Measurements from ENCODE around the gene ALG1L2. TPM values are rescaled to one million over a fixed set of nuclear protein-coding genes. Genes with fewer than 3 reads are reported as not detected.
"Not testable (repeated sequence)": the region's sequence is repeated elsewhere in the genome, so short reads cannot be mapped to it uniquely, and the experiment has no call there.

Gene ALG1L2
- total RNA-seq, 1 donor from 2014 or later: 1.9 TPM

DNA sequence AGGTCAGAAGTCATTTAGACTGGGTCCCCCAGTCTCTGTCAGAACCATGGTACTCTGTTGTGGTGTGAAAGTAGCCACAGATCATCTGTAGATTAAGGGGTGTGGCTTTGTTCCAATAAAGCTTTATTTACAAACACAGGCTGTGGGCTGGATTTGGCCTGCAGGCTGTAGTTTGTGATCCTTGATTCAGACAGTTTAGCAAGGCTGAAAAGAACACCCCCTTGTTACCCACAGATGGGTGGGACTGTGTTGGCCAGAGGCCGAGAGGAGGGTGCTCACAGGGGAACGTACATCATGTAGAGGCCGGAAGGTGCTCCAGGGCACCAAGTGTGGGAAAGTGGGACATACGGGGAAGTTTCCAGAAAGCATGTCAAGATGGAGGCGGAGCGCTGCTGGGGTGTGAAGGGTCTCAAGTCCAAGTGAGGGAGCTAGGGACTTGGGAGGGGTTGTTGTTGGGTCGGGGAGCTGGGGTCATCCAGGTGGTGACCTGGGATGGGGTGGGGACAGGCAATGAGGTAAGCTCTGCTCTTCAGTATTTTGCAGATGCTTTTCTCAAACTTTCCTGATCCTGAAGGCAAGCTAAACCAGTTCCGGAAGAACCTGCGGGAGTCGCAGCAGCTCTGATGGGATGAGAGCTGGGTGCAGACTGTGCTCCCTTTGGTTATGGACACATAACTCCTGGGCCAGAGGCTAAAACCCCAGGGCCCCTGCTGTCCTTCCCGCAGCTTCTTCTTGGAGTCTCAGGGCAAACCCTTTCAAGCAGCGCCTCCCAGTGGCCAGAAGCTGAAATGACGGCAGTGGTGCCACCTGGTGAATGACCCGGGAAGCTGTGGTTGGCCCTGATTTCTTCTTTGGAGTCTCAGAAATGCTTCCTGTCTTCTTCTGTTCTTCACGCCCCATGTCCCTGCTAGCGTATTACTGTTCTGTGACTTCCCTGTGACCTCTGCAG is 16.3 kb downstream of the ALG1L2 start:
- H3K4me1 Mint-ChIP-seq (ENCODE audit: low read depth, unreplicated experiment); H3K4me3 Mint-ChIP-seq (ENCODE audit: unreplicated experiment); H3K9me3 Mint-ChIP-seq (ENCODE audit: unreplicated experiment); H3K27me3 Mint-ChIP-seq (ENCODE audit: unreplicated experiment); H3K36me3 Mint-ChIP-seq (ENCODE audit: unreplicated experiment): not testable (repeated sequence)
- peak overlapping the region; percentile 59 for H3K27ac Mint-ChIP-seq (ENCODE audit: unreplicated experiment)
- DNase-seq: peak; percentile 58
- TF ChIP-seq, protein P1, sequence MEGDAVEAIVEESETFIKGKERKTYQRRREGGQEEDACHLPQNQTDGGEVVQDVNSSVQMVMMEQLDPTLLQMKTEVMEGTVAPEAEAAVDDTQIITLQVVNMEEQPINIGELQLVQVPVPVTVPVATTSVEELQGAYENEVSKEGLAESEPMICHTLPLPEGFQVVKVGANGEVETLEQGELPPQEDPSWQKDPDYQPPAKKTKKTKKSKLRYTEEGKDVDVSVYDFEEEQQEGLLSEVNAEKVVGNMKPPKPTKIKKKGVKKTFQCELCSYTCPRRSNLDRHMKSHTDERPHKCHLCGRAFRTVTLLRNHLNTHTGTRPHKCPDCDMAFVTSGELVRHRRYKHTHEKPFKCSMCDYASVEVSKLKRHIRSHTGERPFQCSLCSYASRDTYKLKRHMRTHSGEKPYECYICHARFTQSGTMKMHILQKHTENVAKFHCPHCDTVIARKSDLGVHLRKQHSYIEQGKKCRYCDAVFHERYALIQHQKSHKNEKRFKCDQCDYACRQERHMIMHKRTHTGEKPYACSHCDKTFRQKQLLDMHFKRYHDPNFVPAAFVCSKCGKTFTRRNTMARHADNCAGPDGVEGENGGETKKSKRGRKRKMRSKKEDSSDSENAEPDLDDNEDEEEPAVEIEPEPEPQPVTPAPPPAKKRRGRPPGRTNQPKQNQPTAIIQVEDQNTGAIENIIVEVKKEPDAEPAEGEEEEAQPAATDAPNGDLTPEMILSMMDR (IDR thresholded peaks at IDR 0.05; ENCODE audit: partially characterized antibody, unreplicated experiment): peak; percentile 70

DNA sequence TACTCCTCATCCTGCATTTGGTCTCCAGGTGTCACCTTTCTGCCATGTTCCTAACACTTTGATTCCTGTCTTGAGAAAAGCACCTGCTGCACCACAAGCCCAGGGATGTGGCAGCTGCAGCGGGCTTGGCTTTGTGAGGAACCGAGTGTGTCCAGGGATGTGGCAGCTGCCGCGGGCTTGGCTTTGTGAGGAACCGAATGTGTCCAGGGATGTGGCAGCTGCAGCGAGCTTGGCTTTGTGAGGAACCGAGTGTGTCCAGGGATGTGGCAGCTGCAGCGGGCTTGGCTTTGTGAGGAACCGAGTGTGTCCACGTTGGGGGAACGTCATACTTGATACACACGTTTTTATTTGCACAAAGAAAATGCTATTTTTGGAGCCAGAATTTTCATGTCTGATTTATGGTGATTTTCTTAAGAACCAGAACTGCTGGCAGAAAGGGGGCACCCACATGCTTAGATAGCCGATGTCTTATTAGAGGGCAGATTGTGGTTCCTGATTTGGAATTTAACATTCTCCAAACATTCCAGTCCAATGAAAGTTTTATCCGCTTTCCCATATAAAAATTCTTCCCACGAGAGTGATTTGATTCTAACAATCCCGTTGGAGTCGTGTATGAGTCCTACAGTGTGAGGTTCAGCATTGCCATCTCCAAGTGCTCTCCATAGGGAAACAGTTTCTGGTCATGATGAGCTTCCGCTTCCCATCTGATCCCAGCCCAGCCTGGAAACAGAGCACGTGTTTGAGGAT is 17.2 kb downstream of the ALG1L2 start:
- H3K4me1 Mint-ChIP-seq (ENCODE audit: low read depth, unreplicated experiment); H3K9me3 Mint-ChIP-seq (ENCODE audit: unreplicated experiment); H3K4me3 Mint-ChIP-seq (ENCODE audit: unreplicated experiment); H3K27me3 Mint-ChIP-seq (ENCODE audit: unreplicated experiment); DNase-seq; H3K36me3 Mint-ChIP-seq (ENCODE audit: unreplicated experiment): not testable (repeated sequence)
- H3K27ac Mint-ChIP-seq (ENCODE audit: unreplicated experiment): peak overlapping the region; percentile 59

DNA sequence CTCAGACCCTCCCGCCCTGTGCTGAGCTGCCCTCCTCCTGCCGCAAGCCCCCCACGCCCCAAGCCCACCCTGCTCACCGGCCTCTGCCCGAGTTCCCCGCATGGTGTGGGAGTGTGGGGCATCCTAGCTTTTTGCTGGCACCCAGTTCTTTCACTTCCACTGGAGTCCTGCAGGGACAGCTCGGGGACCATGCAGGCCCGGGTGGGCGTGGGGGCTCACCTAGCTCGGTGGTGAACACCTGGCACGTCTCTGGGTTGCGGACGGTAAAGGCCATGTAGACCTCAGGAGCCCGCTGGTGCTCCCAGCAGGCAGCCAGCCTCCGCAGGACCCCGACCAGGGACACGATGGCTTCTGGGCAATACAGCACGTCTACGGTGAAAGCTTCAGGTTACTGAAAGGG is 20.9 kb downstream of the ALG1L2 start:
- H3K27me3 Mint-ChIP-seq (ENCODE audit: unreplicated experiment): not testable (repeated sequence)

DNA sequence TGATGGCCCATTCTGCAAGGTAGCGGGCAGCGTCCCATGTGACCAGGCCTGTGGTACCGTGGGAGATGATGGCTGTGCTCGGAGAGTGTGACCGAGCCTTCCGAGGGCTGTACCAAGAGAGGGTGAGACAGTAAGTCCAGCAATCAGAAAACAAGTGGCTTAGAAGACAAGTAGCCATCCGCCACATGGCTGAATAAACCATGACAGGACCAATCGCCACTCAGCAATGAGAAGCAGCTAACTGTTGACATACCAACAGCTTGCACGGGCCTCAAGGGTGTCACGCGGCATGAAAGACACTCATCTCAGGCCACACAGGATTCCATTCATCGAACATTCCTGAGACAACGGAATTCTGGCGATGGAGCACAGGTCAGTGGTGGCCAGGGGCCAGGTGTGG is 22.6 kb downstream of the ALG1L2 start:
- not testable (repeated sequence) for DNase-seq; H3K4me3 Mint-ChIP-seq (ENCODE audit: unreplicated experiment); H3K27me3 Mint-ChIP-seq (ENCODE audit: unreplicated experiment); H3K36me3 Mint-ChIP-seq (ENCODE audit: unreplicated experiment); H3K9me3 Mint-ChIP-seq (ENCODE audit: unreplicated experiment); H3K27ac Mint-ChIP-seq (ENCODE audit: unreplicated experiment)
- peaks cover 12% of the 10 kb centered on the region for H3K4me1 Mint-ChIP-seq (ENCODE audit: low read depth, unreplicated experiment)

More for the DNA sequence above, 20.9 kb downstream of the ALG1L2 start:
- not testable (repeated sequence) for DNase-seq; H3K27ac Mint-ChIP-seq (ENCODE audit: unreplicated experiment); H3K9me3 Mint-ChIP-seq (ENCODE audit: unreplicated experiment); H3K4me3 Mint-ChIP-seq (ENCODE audit: unreplicated experiment); H3K4me1 Mint-ChIP-seq (ENCODE audit: low read depth, unreplicated experiment); H3K36me3 Mint-ChIP-seq (ENCODE audit: unreplicated experiment)

DNA sequence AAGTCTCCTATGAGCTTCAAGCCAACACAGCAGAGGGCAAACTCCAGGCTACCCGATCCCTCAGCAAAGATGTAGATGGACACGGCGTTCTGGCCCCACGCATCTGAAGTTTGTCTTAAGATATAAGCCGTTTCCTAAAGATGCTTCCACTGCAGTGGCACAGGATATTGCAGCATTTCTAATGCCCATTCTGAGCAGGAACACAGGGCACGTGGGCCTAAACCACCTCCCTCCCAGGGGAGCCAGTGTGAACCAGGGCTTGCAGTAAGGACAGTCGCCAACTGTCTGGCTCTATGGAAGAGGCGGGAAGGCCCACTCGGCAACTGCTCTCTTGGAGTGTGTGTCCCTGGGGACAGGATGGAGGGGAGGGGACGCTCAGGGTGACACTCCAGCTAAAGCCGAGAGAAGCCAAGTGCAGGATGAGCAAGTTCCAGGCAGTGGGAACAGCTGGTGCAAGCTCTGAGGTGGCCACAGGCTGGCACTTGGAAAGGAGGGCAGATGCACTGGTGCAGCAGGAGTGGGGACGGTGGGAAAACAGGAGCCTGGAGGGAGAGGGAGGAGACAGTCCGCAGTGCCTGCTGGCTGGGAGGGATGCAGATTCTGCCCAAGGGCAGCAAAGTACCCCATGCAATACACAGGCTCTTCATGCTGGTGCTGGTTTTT is 25.8 kb downstream of the ALG1L2 start:
- not testable (repeated sequence) for H3K4me3 Mint-ChIP-seq (ENCODE audit: unreplicated experiment); H3K27ac Mint-ChIP-seq (ENCODE audit: unreplicated experiment); H3K36me3 Mint-ChIP-seq (ENCODE audit: unreplicated experiment); DNase-seq
- peaks cover 13% of the 10 kb centered on the region for H3K9me3 Mint-ChIP-seq (ENCODE audit: unreplicated experiment)
- peaks cover 17% of the 10 kb centered on the region for H3K4me1 Mint-ChIP-seq (ENCODE audit: low read depth, unreplicated experiment)
- peaks cover 10% of the 10 kb centered on the region for H3K27me3 Mint-ChIP-seq (ENCODE audit: unreplicated experiment)

DNA sequence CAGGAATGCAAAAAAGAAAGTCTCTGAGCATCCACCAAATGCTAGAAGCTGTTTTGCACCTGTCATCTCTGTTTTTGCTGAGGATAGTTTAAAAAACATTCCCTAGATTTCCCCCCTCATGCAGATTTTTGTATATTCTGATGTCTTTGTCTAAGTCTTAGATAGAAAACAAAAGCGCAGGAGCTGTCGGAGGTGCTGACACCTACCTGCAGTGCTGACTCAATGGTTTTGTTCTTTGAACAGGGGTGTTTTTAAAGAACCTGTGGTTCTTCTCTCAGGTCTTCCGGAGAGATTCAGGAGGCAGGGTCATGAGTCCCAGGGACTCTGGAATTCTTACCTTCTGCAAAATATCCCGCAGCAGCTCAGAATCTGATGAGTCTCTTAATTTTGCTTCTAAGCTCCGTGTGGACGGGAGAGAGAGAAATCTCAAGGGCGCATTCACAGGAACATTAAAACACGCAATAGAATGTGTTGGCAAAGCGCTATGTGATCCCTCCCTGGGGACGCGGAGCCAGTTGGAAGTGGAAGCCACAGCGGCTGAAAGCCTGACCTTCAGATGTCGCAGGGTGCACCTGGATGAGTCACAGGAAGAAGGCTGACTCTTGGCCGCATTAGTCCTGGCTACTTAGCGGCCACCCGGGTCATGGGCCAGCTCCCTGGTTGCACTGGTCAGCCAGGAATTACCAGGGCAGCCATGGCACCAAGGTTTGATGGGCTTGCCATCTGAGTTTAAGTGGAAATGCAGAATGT is 27.4 kb downstream of the ALG1L2 start:
- DNase-seq: peak; percentile 70
- not testable (repeated sequence) for H3K36me3 Mint-ChIP-seq (ENCODE audit: unreplicated experiment)
- H3K4me1 Mint-ChIP-seq (ENCODE audit: low read depth, unreplicated experiment): peaks cover 20% of the 10 kb centered on the region

DNA sequence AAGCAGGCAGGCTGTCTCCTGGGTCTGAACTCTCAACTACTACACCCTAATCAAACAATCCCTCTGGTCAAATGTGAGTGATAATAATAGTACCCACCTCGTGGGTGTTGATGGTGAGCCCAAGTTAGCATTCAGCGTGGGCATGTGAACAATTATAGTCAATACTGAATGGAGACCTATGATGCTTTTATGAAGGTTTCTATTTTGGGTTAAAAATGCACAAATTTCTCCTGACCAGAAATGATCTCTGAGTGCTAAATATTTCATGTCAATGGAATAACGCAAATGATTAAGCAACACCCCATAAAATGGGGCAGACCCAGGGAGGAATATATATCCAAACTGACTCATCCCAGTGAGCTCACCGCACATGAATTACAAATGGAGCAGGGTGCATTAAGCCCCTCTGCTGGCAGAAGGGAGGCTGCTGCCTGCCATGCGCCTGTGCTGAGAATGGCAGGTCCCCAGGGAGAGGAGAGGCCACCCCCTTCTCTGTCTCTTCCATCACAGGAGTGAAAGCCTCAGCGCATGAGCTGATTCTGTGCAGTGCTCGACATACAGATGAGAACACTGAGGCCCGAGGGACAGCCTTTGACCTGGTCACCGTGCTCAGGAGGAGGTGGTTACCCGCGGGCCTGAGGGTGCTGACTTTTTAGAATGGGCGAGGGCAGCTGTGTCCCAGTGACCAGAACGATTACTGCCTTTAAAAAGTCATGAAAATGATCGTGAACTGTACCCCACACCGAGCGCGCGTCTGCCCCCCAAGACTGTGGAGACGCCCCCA is 28.9 kb downstream of the ALG1L2 start:
- Mint-ChIP-seq H3K4me1 (ENCODE audit: low read depth, unreplicated experiment) (peaks cover 19% of the 10 kb centered on the region), H3K27ac (ENCODE audit: unreplicated experiment) (peak overlapping the region; percentile 97), H3K9me3 (ENCODE audit: unreplicated experiment) (peaks cover 15% of the 10 kb centered on the region), H3K4me3 (ENCODE audit: unreplicated experiment) (peak overlapping the region; percentile 96), H3K27me3 (ENCODE audit: unreplicated experiment) (peaks cover 10% of the 10 kb centered on the region)
- DNase-seq: peak; percentile 51
- not testable (repeated sequence) for H3K36me3 Mint-ChIP-seq (ENCODE audit: unreplicated experiment)

More for the DNA sequence above, 27.4 kb downstream of the ALG1L2 start:
- Mint-ChIP-seq H3K27me3 (ENCODE audit: unreplicated experiment) (peaks cover 10% of the 10 kb centered on the region), H3K9me3 (ENCODE audit: unreplicated experiment) (peaks cover 15% of the 10 kb centered on the region)
- H3K27ac Mint-ChIP-seq (ENCODE audit: unreplicated experiment); H3K4me3 Mint-ChIP-seq (ENCODE audit: unreplicated experiment): not testable (repeated sequence)

Measured in glutamatergic neuron (in vitro differentiated cells).